ENCODE results near the gene POMT2.

Gene POMT2

DNA sequence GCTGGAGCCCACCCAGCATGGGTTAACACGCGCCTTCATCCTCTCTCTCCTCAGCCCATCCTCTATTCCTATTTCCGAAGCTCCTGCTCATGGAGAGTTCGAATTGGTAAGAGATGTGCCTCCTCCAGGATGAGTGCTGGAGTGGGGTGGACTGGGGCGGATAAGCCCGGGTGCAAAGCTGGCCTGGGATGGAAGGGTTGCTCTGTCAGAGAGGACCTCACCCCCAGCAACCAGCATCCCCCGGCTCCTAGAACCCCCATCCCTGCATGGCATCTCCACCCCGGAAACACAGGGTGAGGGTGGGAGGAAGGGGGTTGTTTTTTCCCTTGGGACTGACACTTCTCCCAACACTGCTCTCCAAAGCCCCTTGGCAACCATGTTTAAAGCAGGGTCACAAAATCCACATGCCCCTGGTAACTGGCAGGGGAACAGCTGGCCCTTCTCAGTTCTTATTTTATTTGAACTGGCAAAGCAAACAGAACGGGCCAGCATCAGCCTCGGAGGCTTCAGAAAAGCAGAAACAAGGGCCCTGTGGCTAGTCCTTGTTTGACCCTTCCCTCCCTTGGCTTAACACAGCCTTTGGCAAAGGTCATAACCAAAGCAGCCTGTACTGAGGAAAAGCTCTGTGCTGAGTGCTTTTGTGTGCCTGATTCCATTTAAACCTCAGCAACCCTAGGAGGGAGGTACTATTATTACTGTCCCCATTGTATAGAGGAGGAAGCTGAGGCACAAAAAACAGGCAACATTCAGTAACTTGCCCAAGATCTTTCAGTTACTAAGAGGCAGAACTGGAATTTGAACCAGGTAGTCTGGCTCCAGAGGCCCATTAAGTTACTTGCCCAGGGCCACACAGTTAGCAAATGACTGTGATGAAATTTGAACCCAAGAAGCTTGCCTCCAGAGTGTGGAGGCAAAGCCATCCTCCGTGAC lies 4.4 kb upstream of the POMT2 start:
- TF ChIP-seq, protein P1, sequence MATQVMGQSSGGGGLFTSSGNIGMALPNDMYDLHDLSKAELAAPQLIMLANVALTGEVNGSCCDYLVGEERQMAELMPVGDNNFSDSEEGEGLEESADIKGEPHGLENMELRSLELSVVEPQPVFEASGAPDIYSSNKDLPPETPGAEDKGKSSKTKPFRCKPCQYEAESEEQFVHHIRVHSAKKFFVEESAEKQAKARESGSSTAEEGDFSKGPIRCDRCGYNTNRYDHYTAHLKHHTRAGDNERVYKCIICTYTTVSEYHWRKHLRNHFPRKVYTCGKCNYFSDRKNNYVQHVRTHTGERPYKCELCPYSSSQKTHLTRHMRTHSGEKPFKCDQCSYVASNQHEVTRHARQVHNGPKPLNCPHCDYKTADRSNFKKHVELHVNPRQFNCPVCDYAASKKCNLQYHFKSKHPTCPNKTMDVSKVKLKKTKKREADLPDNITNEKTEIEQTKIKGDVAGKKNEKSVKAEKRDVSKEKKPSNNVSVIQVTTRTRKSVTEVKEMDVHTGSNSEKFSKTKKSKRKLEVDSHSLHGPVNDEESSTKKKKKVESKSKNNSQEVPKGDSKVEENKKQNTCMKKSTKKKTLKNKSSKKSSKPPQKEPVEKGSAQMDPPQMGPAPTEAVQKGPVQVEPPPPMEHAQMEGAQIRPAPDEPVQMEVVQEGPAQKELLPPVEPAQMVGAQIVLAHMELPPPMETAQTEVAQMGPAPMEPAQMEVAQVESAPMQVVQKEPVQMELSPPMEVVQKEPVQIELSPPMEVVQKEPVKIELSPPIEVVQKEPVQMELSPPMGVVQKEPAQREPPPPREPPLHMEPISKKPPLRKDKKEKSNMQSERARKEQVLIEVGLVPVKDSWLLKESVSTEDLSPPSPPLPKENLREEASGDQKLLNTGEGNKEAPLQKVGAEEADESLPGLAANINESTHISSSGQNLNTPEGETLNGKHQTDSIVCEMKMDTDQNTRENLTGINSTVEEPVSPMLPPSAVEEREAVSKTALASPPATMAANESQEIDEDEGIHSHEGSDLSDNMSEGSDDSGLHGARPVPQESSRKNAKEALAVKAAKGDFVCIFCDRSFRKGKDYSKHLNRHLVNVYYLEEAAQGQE (IDR thresholded peaks at IDR 0.05; ENCODE audit: insufficient read depth in 1 of 2, low read depth in 2 of 2, low read length in 2 of 2), result no peak
- TF ChIP-seq SIN3A (IDR thresholded peaks at IDR 0.05; ENCODE audit: borderline replicate concordance, insufficient read depth, low read length) (no peak), FOXP2 (optimal IDR thresholded peaks at IDR 0.05; ENCODE audit: borderline replicate concordance, extremely low read depth, extremely low read length, insufficient read depth) (no peak)

DNA sequence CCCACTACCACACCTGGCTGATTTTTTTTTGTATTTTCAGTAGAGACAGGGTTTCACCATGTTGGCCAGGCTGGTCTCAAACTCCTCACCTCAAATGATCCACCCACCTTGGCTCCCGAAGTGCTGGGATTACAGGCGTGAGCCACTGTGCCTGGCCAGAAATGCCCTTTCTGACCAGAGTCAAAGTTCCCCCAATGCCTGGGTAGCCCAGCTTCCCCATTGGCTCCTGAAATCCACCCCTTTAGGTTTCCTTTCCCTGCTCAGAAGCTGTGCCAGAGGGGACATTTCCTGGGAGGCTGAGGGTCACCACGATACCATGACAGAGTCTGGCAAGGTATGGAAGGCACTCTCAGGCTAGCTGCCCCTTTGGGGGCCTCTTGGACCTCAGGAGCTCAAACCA lies 3.6 kb upstream of the POMT2 start:
- TF ChIP-seq FOXP2 (optimal IDR thresholded peaks at IDR 0.05; ENCODE audit: borderline replicate concordance, extremely low read depth, extremely low read length, insufficient read depth) (no peak), POLR2AphosphoS5 (IDR thresholded peaks at IDR 0.05; ENCODE audit: low read depth, low read length) (no peak), TAF1 (IDR thresholded peaks at IDR 0.05; ENCODE audit: borderline replicate concordance, insufficient read depth, low read length) (no peak), SIN3A (IDR thresholded peaks at IDR 0.05; ENCODE audit: borderline replicate concordance, insufficient read depth, low read length) (no peak)
- TF ChIP-seq, protein P1 (IDR thresholded peaks at IDR 0.05; ENCODE audit: insufficient read depth in 1 of 2, low read depth in 2 of 2, low read length in 2 of 2), result no peak

DNA sequence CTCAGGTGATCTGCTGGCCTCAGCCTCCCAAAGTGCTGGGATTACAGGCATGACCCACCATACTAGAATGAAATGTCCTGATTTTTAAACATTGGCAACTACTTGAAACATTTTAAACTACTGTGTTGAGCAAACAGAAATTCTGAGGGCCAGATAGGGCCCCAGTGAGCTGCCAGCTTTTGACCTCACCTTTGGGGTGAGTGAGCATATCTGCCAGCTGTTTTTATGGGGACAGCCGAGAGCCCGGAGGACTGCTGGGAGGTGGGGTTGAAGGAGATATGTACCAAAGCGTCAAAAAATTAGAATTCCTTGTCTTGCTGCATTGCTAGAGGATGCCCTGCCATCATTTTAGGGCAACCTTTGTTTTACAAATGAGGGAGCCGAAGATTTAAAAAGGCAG lies 2.9 kb upstream of the POMT2 start:
- TF ChIP-seq FOXP2 (optimal IDR thresholded peaks at IDR 0.05; ENCODE audit: borderline replicate concordance, extremely low read depth, extremely low read length, insufficient read depth), result no peak
- TF ChIP-seq, protein P1 (IDR thresholded peaks at IDR 0.05; ENCODE audit: insufficient read depth in 1 of 2, low read depth in 2 of 2, low read length in 2 of 2), result no peak
- no peak for TF ChIP-seq POLR2AphosphoS5 (IDR thresholded peaks at IDR 0.05; ENCODE audit: low read depth, low read length)
- no peak for TF ChIP-seq TAF1 (IDR thresholded peaks at IDR 0.05; ENCODE audit: borderline replicate concordance, insufficient read depth, low read length)
- TF ChIP-seq SIN3A (IDR thresholded peaks at IDR 0.05; ENCODE audit: borderline replicate concordance, insufficient read depth, low read length), result no peak

DNA sequence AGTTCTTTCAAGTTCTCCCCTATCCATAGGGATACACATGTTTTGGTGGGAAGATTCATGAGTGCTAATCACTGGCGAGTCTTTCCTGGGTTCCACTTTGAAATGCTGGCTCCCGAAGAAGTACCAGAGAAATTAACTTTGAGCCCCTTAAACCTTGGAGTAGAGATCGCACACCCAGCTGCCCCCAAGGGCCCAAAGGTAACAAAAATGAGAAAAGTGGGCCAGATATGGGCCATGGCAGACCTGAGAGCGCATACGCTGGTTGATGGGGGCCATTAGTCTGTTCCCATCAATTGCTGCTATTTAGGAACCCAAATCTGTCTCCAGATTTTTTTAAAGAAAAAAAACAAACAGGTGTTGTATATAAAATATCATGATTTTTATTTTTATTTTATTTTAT lies 2.3 kb upstream of the POMT2 start:
- TF ChIP-seq, protein P1 (IDR thresholded peaks at IDR 0.05; ENCODE audit: insufficient read depth in 1 of 2, low read depth in 2 of 2, low read length in 2 of 2), result no peak
- no peak for TF ChIP-seq FOXP2 (optimal IDR thresholded peaks at IDR 0.05; ENCODE audit: borderline replicate concordance, extremely low read depth, extremely low read length, insufficient read depth)

Data from PFSK-1 (cell line).